Posterior vena cava (tissue), 2 donors: ENCODE measurements around the gene ABCA9. TPM values are rescaled to one million over a fixed set of nuclear protein-coding genes. Genes with fewer than 3 reads are reported as not detected.
"Not testable (repeated sequence)": the region's sequence is repeated elsewhere in the genome, so short reads cannot be mapped to it uniquely, and the experiment has no call there.

Experiments used
- DNase-seq: peaks from one replicate; pipeline ENCODE4 v3.0.0-alpha.2; 2020; ENCODE audit warnings: low spot score
- intact Hi-C, 2 donors: fragments of 100-400 bp; cut with DNase I; formaldehyde crosslinking; loops; one replicate each; pipeline versions ENCODE4 v1.14.1 to v1.14.2; 2022 to 2023
- total RNA-seq, 2 donors: library from RNA; stranded (reverse); fragmentation: NEBNext Ultra II Directional; extraction: Animal tissue kit (Norgen Biotek cat#: 25700); gene quantifications; one replicate each; pipeline ENCODE4 v1.2.1, GENCODE V29; 2021
- donor health status: DM: yes; HTN: yes; CAD: no.
- donor health status: DM: yes; HTN: yes; CAD: no.

Gene ABCA9
- total RNA-seq, 2 donors from 2014 or later = 33.6 to 36.6 TPM

GRCh38 chr17:69047368-69048263 lies 13.1 kb downstream of the ABCA9 start:
- peak; percentile 81 for DNase-seq
- intact Hi-C loops = no loop called here

GRCh38 chr17:69046121-69046807 lies 14.5 kb downstream of the ABCA9 start:
- intact Hi-C loops = no loop called here
- DNase-seq = no peak

- intact Hi-C loops = no loop called here
- no peak for DNase-seq
These were observed 15.1 kb downstream of the ABCA9 start for GRCh38 chr17:69045646-69046045.

- intact Hi-C loops = no loop called here
These were observed 16.4 kb downstream of the ABCA9 start for GRCh38 chr17:69044371-69044770.

GRCh38 chr17:69043098-69043734 lies 17.5 kb downstream of the ABCA9 start:
- intact Hi-C loops = no loop called here
- no peak for DNase-seq

More at GRCh38 chr17:69044371-69044770, 16.4 kb downstream of the ABCA9 start:
- DNase-seq = no peak

- DNase-seq = no peak
- intact Hi-C loops = no loop called here
These were observed 18.4 kb downstream of the ABCA9 start for GRCh38 chr17:69042308-69042707.

GRCh38 chr17:69031839-69032238 lies 28.9 kb downstream of the ABCA9 start:
- no peak for DNase-seq
- intact Hi-C loops = no loop called here

- intact Hi-C loops = no loop called here
- no peak for DNase-seq
These were observed 30.6 kb downstream of the ABCA9 start for GRCh38 chr17:69030169-69030568.

- no peak for DNase-seq
- intact Hi-C loops = no loop called here
These were observed 42.0 kb downstream of the ABCA9 start for GRCh38 chr17:69018687-69019086.

- intact Hi-C loops = no loop called here
- DNase-seq = no peak
These were observed 42.6 kb downstream of the ABCA9 start for GRCh38 chr17:69018022-69018615.

GRCh38 chr17:69015631-69016030 lies 45.1 kb downstream of the ABCA9 start:
- intact Hi-C loops = no loop called here
- DNase-seq = no peak

GRCh38 chr17:69012895-69013805 lies 47.6 kb downstream of the ABCA9 start:
- intact Hi-C loops = no loop called here
- DNase-seq = no peak

- intact Hi-C loops = no loop called here
- DNase-seq = no peak
These were observed 50.8 kb downstream of the ABCA9 start for GRCh38 chr17:69009930-69010329.

GRCh38 chr17:69004759-69005158 lies 56.0 kb downstream of the ABCA9 start:
- DNase-seq, intact Hi-C loops: not testable (repeated sequence)

GRCh38 chr17:68999743-69000142 lies 61.0 kb downstream of the ABCA9 start:
- intact Hi-C loops, DNase-seq: not testable (repeated sequence)

- intact Hi-C loops = no loop called here
- DNase-seq = no peak
These were observed 67.6 kb downstream of the ABCA9 start for GRCh38 chr17:68993112-68993511.

GRCh38 chr17:68987966-68988365 lies 72.8 kb downstream of the ABCA9 start:
- intact Hi-C loops = no loop called here
- DNase-seq = no peak

GRCh38 chr17:68981288-68981687 lies 79.4 kb downstream of the ABCA9 start:
- intact Hi-C loops = no loop called here
- DNase-seq = no peak
